Prostate gland (tissue), 2 donors: ENCODE results near the gene DRC1. TPM values are rescaled to one million over a fixed set of nuclear protein-coding genes. Genes with fewer than 3 reads are reported as not detected.

Experiments
- DNase-seq: peaks from one replicate; pipeline ENCODE4 v3.0.0-alpha.2; 2019; ENCODE audit warnings: low spot score
- H3K27ac ChIP-seq, 2 donors: fragments of 200-600 bp; sonication (generic); 2 replicates each; pipeline ENCODE4 v1.5.1; 2017 to 2019
- H3K27me3 ChIP-seq: fragments of 200-600 bp; sonication (generic); replicated peaks from 2 replicates; pipeline ENCODE4 v1.5.1; 2019; ENCODE audit not compliant: insufficient read depth
- H3K36me3 ChIP-seq, 2 donors: fragments of 200-600 bp; sonication (generic); 1 replicate in 1 of 2; 2 replicates in 1 of 2; pipeline versions ENCODE4 v1.5.1 to v1.8.1; 2017 to 2019
- H3K4me1 ChIP-seq: fragments of 200-600 bp; sonication (generic); replicated peaks from 2 replicates; pipeline ENCODE4 v1.5.1; 2019
- H3K4me3 ChIP-seq, 2 donors: fragments of 200-600 bp; sonication (generic); 2 replicates each; pipeline ENCODE4 v1.5.1; 2017 to 2019
- H3K9me3 ChIP-seq: fragments of 200-600 bp; sonication (generic); 2 replicates; pipeline ENCODE4 v1.5.1; 2017
- CTCF ChIP-seq, 4 experiments: fragments of 200-600 bp in 2 of 4; fragments of 450-650 bp in 2 of 4; sonication (generic) in 2 of 4; IDR thresholded peaks; 1 replicate in 3 of 4; 2 replicates in 1 of 4; pipeline ENCODE4 v1.5.1; 2016 to 2019; ENCODE audit warnings: antibody characterized with exemption in 4 of 4, mild to moderate bottlenecking in 2 of 4, moderate library complexity in 2 of 4
- POLR2A ChIP-seq: fragments of 450-650 bp; IDR thresholded peaks from one replicate; pipeline ENCODE4 v1.6.1; 2016; ENCODE audit warnings: antibody characterized with exemption, mild to moderate bottlenecking
- POLR2AphosphoS5 ChIP-seq: sonication (generic); formaldehyde crosslinking; IDR thresholded peaks from one replicate; pipeline ENCODE4 v1.6.1; 2017; ENCODE audit warnings: antibody characterized with exemption
- WGBS: methylation state at CpG from one replicate; pipeline ENCODE4 v1.1.5; 2018; 5-methylcytosine and 5-hydroxymethylcytosine counted together
- intact Hi-C: fragments of 100-400 bp; cut with DNase I; formaldehyde crosslinking; loops from one replicate; pipeline ENCODE4 v1.14.2; 2022
- total RNA-seq, 2 donors: library from RNA; depleted of rRNA; stranded (reverse); fragments of >200 nt; gene quantifications; one replicate each; pipeline ENCODE4 v1.1.0, GENCODE V29; 2016

DRC1 gene
- total RNA-seq, 2 donors from 2014 or later, result 3.8 TPM; not detected in 1

DNA sequence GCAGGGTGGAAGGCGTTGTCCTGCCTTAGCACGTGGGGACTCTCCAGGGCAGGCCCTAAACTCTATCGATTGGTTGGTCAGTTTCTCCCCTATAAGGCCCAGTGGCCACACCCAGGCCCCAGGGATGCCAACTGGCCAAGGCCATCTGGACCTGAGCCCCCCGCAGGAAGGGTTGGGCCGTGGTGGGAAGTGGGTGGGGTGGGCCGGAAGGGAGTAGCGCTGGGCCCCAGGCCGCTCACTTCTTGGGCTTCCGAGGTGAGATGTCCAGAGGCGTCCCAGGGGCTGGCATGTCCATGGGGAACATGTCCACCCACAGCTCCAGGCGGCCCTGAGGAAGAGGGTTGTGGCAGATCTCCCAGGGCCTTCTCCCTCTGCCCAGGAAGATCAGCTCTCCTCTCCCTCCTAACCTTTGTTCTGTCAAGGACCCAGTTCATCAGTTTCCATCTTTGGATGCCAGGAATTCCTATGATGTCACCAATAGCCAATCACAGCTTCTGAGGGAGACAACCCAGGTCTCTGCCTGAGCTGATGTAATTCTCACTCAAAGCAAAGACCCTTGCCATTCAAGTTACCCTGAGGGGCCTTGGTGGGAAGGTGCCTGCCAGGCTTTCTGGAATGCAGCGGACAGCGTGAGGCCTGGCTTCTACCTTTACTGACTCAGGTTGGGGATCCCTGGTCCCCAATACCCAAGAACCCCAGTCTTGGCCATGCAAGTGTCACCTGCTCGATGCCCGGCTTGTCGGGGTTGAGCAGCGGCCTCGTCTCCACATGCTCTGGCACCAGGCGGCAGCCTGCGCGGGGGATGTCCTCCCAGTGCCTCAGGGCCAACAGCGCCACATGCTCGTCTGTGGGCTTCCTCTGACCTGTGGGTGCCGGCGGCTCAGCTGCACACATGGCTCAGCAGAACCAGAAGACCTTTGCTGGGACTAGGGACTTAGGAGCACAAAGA, 61.8 kb downstream of the DRC1 start:
- 91% methylated on average over 25 of the region's 25 CpGs for WGBS
- no peak for DNase-seq
- Histone ChIP-seq H3K27me3 (no peaks in the 10 kb centered on the region), H3K36me3 (no peaks in the 10 kb centered on the region), H3K9me3 (no peaks in the 10 kb centered on the region), H3K4me1 (no peaks in the 10 kb centered on the region), H3K4me3 (no peak overlapping the region), H3K27ac (no peak overlapping the region)
- intact Hi-C loops, result no loop called here
- TF ChIP-seq POLR2AphosphoS5 (no peak), POLR2A (no peak), CTCF (IDR thresholded peaks at IDR 0.05) (no peak)

DNA sequence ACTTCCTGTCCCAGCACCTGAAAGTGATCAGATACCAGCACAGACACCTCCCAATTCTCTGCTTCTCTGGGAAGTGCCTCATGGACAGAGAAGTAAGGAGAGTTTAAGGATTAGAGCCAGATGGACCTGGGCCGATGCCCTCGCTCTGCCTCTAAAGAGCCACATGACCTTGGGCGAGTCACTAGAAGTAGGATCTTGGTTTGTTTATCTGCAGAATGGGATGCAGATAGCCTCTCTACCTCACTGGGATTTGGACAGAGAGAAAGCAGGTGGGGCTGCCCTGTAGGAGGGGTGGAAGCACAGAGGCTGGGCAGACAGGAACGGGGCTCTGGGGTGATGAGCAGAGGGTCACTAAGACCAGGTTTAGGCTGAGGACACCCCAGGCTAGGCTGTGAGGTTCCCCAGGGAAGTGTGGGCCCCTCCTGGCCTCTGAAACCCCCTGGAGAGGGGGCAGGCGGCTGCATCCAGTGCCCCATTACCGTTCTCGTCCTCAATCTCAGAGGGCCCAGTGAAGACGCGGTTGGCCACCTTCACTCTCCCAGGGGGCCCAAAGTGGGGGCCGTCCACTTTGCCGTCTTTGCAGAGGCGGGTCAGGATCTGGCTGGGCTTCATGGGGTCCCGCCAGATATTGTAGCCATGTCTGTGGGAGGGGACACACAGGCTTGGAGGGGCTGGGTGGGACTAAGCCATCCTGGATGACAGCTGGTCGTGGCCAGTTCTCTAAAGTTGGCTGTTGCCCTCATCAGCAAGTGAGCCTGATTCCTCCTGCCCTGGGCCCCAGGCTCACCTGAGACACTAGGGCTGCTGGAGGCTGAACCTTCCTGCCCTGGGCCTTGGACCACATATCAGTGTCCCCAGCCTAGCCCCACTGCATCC, 62.9 kb downstream of the DRC1 start:
- no peaks in the 10 kb centered on the region for H3K27me3 ChIP-seq
- TF ChIP-seq POLR2A (no peak), POLR2AphosphoS5 (no peak), CTCF (IDR thresholded peaks at IDR 0.05) (no peak)
- no peak overlapping the region for H3K27ac ChIP-seq
- H3K9me3 ChIP-seq, result no peaks in the 10 kb centered on the region
- H3K4me3 ChIP-seq, result no peak overlapping the region
- DNase-seq, result no peak
- 75% methylated on average over 13 of the region's 14 CpGs for WGBS
- H3K4me1 ChIP-seq, result no peaks in the 10 kb centered on the region
- intact Hi-C loops, result no loop called here
- no peaks in the 10 kb centered on the region for H3K36me3 ChIP-seq

- H3K4me3 ChIP-seq, result no peak overlapping the region
- no peak for DNase-seq
- H3K9me3 ChIP-seq, result no peaks in the 10 kb centered on the region
- H3K27me3 ChIP-seq, result no peaks in the 10 kb centered on the region
- no peaks in the 10 kb centered on the region for H3K4me1 ChIP-seq
- intact Hi-C loops, result no loop called here
- WGBS, result 94% methylated on average over 11 of the region's 11 CpGs
- TF ChIP-seq POLR2AphosphoS5 (no peak), POLR2A (no peak), CTCF (IDR thresholded peaks at IDR 0.05) (no peak)
- H3K27ac ChIP-seq, result no peak overlapping the region
- H3K36me3 ChIP-seq, result no peaks in the 10 kb centered on the region
Observed at GRCh38 chr2:26465266-26465925, 63.7 kb downstream of the DRC1 start.

GRCh38 chr2:26465981-26466471, 64.3 kb downstream of the DRC1 start:
- no peak for TF ChIP-seq POLR2A
- TF ChIP-seq CTCF (IDR thresholded peaks at IDR 0.05), result no peak
- TF ChIP-seq POLR2AphosphoS5, result no peak
- no peak for DNase-seq
- intact Hi-C loops, result no loop called here

More at GRCh38 chr2:26465981-26466471, 64.3 kb downstream of the DRC1 start:
- H3K27me3 ChIP-seq, result no peaks in the 10 kb centered on the region
- no peak overlapping the region for H3K27ac ChIP-seq
- no peaks in the 10 kb centered on the region for H3K36me3 ChIP-seq
- no peak overlapping the region for H3K4me3 ChIP-seq
- H3K9me3 ChIP-seq, result no peaks in the 10 kb centered on the region
- WGBS, result 91% methylated on average over 10 of the region's 10 CpGs
- no peaks in the 10 kb centered on the region for H3K4me1 ChIP-seq
